GM19025 (cell line): Measurements from ENCODE around the gene C2CD5.
"Not testable (repeated sequence)": the region's sequence is repeated elsewhere in the genome, so short reads cannot be mapped to it uniquely, and the experiment has no call there.

ENCODE experiments used
- ATAC-seq: cut with Tn5 transposase; IDR thresholded peaks from one replicate; pipeline ENCODE4 v1.9.1; 2021; ENCODE audit warnings: mild to moderate bottlenecking, low read depth, moderate library complexity; ENCODE audit not compliant: unreplicated experiment

Gene C2CD5

DNA sequence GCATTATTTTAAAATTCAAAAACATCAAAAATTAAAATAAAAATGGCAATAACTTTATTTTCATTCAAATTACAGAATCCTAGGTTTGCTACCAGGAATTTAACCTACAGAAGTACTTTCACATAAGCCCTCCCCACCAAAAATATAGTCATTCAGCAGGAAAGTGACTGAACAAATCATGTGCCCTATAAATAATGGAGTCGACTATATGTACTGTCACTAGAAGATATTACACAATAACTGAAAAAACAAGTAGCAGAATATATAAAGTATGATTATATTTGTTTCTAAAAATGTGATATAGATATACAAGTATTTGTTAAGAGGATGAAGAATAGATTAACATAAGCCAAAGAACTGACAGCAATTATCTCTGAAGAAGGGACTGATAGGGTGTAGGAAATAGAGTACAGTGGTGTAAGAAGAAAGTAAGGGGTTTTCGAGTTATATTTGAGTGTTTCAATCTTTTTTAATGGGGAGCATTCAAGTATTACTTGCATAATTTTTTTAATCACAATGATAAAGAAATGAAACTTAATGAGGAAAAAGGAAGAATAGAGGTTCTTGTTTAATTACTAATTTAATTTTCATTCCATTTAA lies 7.9 kb downstream of the C2CD5 start:
- no peak for ATAC-seq

DNA sequence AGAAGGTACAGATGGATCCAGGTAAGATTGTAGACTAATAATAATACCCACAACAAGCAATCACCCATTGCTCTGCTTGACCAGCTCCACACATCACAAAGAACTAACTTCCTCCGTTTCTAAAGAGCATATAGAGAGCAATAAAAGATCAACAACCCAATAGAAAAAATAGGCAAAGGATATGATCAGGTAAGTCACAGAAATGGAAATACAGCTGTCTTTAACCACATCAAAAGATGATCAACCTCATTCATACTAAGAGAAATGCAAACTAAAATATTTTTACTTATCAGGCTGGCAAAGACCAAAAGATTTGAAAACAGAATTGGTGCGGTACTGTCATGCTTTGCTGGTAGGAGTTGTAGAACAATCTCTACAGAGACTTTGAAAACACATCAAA lies 8.9 kb downstream of the C2CD5 start:
- ATAC-seq, result no peak

DNA sequence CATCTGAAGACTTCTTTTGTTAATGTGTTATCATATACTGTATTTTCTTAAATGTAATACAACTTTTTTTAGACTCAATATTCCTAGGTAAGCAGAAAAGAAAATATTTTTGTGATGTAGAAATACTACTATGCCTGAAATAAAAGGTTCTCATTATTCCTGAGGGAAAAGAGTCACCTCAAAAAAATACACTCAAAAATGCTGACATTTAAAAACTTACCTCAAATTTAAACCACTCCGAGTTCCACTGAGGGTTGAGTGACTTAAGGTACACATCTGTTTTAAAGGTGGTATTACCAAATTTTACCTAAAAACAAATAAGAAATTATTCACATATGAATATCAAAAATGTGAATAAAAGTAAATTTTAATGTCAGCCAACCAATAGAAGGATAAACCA lies 9.3 kb downstream of the C2CD5 start:
- ATAC-seq, result no peak

DNA sequence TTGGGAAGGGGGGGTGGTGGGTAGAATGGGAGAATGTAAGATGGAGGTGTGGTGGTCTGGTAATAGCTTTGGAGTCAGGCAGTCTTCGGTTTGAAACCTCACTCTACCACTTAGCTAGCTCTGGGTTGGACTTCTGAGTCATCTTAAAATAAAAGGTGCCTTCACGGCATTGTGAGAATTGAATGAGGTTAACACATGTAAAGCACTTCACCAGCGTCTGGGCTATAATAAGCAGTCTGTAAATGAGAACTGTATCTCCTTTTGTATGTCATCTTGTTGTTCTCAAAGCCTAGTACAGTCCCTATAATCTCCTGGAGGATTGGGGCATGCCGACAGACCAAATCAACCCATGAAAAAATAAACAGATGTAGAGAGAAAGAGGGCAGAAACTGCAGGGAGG lies 11.2 kb downstream of the C2CD5 start:
- ATAC-seq, result no peak

GRCh38 chr12:22532317-22532716 lies 12.0 kb downstream of the C2CD5 start:
- no peak for ATAC-seq

DNA sequence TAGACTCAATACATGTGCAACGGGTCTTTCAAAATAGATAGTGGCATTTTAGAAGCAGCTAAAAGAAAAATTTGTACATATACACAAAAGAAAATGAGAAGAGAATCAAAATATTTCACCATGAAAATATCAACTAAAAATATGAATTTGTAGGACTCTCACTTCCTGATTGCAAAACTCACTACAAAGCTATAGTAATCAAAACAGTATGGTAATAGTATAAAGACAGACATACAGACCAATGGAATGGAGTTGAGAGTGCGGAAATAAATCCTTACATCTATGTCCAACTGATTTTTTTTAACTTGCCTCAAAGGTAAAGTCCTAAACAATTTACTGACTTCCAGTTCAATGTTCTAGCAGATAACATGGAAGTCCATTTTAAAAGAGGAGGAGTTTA lies 13.1 kb downstream of the C2CD5 start:
- no peak for ATAC-seq

DNA sequence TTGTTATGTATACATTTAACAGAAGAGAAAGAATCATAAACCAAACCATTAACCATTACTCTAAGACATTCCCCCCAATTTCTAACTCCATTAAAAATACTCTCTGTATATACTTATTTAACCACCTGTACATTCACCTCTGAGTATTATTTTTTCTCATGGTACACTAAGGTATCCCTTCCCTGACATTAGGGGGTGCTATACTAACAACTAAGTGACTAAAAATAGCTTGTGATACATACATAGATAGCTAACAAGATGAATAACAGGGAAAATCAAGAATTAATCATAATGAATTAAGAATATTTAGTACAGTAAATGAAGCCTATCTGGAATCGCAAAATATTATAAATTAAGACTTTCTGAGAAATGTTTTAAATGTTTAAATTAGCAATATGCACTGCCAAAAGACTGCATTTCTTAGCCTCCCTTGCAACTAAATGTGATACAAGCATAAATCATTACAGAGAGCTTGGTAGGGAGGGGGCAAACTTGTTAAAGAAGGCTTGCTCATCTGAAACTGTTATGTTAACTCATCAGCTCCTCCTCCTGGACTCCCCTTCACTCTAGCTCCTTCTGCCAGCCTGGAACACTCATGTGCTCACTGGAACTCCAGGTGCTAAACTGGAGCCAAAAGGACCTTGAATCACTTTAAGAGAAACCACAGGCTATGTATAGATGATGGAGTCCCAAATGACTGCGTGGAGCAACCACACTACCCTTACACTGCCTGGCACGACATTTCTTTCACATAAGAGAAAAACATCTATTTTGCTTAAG lies 14.9 kb downstream of the C2CD5 start:
- ATAC-seq, result peak; percentile 74

DNA sequence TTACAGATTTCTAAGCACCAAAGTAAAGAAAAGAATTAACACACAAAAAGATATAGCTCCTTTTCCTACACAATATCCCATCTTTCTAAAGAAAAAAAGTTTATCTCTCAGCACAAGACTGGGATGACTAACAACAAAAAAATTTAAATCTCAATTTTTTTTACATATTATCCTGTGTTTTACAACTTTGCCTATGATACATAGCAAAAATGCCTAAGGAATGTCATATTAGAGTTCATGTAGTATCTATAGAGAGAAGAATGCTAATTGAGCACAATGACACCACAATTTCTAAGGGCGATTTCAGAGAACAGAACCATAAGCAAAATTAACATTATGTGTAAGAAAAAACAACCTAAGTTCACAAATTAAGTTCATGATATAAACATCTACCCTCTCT lies 16.3 kb downstream of the C2CD5 start:
- no peak for ATAC-seq

DNA sequence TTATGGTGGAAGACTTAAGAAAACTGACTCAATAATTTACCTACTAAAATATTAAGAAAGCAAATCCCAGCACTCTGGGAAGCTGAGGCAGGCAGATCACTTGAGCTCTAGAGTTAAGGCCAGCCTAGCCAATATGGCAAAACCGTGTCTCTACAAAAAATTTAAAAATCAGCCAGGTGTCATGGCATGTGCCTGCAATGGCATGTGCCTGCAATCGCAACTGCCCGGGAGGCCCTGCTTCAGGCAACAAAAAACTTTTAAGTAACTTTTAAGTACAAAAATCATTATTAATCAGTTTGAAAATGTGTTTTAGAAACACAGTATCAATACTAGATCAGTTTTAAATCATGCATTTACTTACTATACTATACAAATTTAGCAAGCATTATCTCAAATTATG lies 17.5 kb downstream of the C2CD5 start:
- no peak for ATAC-seq

DNA sequence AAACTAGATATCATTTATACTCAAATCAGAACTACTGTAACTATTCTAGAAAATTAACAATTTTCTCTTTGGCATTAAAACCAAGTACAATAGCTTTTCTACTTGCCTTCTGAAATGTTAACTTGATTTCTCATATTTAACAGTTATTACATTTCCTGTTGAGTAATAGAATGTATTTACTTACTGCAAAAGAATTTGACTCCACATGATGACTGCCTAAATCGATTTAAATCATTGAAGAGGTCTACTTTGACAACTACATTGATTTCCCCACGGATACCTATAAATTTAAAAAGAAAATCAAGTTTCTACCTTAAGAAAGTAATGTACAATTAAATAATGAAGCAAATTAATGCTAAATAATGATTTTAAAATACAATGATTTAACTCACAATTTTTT lies 18.9 kb downstream of the C2CD5 start:
- no peak for ATAC-seq

DNA sequence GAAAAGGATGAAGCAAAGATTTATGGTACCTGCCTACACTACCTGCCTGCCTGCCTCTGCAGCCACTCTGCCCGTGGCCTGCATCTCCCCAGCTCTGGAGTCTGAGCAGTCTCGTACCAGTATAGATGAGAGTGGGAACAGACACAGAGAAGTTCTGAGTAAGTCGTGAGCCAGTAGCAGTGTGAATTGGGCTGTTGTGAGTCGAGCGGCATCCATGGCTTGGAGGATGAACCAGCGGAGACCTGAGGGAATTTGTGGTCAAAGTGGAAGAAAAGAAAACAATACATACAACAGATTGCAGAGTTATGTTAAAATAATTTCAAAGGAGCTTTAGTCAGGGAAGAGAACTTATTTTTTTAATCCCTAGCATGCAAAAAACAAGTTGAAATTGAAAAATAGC lies 25.3 kb downstream of the C2CD5 start:
- no peak for ATAC-seq

GRCh38 chr12:22518060-22518719 lies 26.2 kb downstream of the C2CD5 start:
- no peak for ATAC-seq

DNA sequence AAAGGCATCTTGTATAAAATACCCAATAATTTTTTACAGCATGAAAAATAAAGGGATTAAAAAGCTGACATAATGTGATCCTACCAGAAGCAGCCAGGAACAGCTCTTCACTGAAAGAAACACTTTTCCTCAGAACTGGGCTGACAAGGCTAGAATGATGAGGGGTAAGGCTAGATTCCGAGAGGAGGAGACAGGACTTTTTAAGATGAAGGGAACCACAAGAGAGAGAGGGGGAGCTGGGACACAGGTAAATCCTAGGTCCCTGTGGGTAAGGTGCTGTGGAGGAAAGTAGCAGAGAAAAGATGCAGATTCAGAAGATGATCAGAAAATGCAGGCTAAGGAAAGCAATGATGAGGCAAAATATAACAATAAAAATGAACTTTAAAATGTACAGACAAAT lies 29.5 kb downstream of the C2CD5 start:
- ATAC-seq, result no peak

- no peak for ATAC-seq
These were observed 38.5 kb downstream of the C2CD5 start for GRCh38 chr12:22505826-22506225.

- ATAC-seq, result no peak
These were observed 44.2 kb downstream of the C2CD5 start for GRCh38 chr12:22500100-22500499.

DNA sequence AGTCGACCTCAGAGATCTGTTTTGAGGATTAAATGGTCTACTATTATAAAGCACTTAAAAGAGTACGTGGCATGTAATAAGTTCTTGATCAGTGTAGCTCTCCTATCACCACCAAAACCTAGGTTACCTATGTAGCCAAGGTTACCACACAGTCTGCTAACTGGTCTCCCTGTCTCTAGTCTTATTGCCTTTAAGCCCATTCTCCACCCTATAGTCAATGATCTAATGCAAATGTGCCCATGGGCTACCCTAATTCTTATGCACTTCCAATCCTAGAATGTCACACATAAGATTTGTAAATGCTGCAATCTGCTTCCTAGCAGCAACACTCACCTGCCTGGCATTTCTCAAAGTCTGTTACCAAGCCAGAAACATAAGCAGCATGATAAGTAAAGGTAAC lies 44.9 kb downstream of the C2CD5 start:
- ATAC-seq, result no peak

- ATAC-seq, result no peak
These were observed 50.0 kb downstream of the C2CD5 start for GRCh38 chr12:22494319-22494718.

GRCh38 chr12:22491034-22491433 lies 53.3 kb downstream of the C2CD5 start:
- no peak for ATAC-seq

DNA sequence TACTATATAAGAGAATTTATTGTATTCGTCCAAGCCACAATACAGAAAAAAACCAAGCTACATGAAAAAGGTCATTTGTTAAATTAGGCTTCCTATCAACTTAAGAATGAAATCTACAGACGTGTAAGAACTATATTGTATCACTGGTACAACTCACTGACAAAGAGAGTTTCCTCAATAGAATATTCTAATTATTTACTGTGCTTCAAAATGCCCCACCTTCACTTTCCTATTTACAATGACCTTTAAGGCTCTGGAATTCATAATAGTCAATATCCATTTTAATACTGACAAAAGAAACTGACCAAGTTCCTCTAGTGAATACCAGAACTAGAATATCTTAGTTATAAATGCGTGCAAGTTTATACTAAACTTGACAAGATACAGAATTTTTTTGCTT lies 55.9 kb downstream of the C2CD5 start:
- ATAC-seq, result no peak

DNA sequence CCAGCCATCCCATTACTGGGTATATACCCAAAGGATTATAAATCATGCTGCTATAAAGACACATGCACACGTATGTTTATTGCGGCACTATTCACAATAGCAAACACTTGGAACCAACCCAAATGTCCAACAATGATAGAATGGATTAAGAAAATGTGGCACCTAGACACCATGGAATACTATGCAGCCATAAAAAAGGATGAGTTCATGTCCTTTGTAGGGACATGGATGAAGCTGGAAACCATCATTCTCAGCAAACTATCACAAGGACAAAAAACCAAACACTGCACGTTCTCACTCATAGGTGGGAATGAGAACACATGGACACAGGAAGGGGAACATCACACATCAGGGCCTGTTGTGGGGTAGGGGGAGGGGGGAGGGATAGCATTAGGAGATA lies 56.7 kb downstream of the C2CD5 start:
- ATAC-seq, result not testable (repeated sequence)

GRCh38 chr12:22481547-22482104 lies 62.7 kb downstream of the C2CD5 start:
- ATAC-seq, result no peak

DNA sequence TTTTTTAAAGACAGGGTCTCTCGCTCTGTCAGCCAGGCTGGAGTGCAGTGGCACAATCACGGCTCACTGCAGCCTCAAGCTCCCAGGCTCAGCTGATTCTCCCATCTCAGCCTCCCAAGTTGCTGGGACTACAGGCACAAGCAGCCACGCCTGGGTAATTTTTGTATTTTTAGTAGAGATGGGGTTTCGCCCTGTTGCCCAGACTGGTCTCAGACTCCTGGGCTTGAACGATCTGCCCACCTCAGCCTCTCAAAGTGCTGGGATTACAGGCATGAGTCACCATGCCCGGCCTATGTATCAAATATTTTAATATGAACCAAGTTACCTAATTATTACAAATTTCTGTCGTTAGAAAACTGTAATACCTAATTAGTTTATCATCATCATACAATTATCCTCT lies 63.5 kb downstream of the C2CD5 start:
- ATAC-seq, result not testable (repeated sequence)
